ENCODE results near the gene SCART1.
"Not testable (repeated sequence)": the region's sequence is repeated elsewhere in the genome, so short reads cannot be mapped to it uniquely, and the experiment has no call there.

SCART1 gene

GRCh38 chr10:133453516-133454203, at the start of gene SCART1:
Gene SCART1, plus strand, starts transcription at chr10:133453945. Its CDS starts 53 bp downstream, at chr10:133453998.
- Mint-ChIP-seq H3K9me3 (peaks cover 6% of the 10 kb centered on the region), H3K27me3 (no peaks in the 10 kb centered on the region), H3K27ac (ENCODE audit: low read depth) (no peak within 1 kb of the TSS), H3K4me1 (no peaks in the 10 kb centered on the region), H3K36me3 (ENCODE audit: insufficient read depth) (peaks cover 5% of the 10 kb centered on the region), H3K4me3 (no peak within 1 kb of the TSS)
- ATAC-seq (replicated peaks; ENCODE audit: extremely low read depth, poor library complexity, severe bottlenecking) (no peak), DNase-seq (ENCODE audit: low spot score in 2 of 2) (no peak)

- ATAC-seq (replicated peaks; ENCODE audit: extremely low read depth, poor library complexity, severe bottlenecking), result no peak
- Mint-ChIP-seq H3K9me3 (no peaks in the 10 kb centered on the region), H3K4me1 (peaks cover 51% of the 10 kb centered on the region), H3K4me3 (no peak overlapping the region), H3K27ac (ENCODE audit: low read depth) (no peak overlapping the region), H3K36me3 (ENCODE audit: insufficient read depth) (peaks cover 35% of the 10 kb centered on the region), H3K27me3 (no peaks in the 10 kb centered on the region)
- DNase-seq (ENCODE audit: low spot score in 2 of 2), result no peak
Observed at GRCh38 chr10:133405272-133405671, 48.5 kb upstream of the SCART1 start.

GRCh38 chr10:133405844-133406527, 47.8 kb upstream of the SCART1 start:
- Mint-ChIP-seq H3K4me1 (peaks cover 45% of the 10 kb centered on the region), H3K27me3 (no peaks in the 10 kb centered on the region), H3K36me3 (ENCODE audit: insufficient read depth) (peaks cover 33% of the 10 kb centered on the region), H3K27ac (ENCODE audit: low read depth) (peak overlapping the region; percentile 19), H3K4me3 (no peak overlapping the region), H3K9me3 (no peaks in the 10 kb centered on the region)
- no peak for ATAC-seq (replicated peaks; ENCODE audit: extremely low read depth, poor library complexity, severe bottlenecking)
- no peak for DNase-seq (ENCODE audit: low spot score in 2 of 2)

- ATAC-seq (replicated peaks; ENCODE audit: extremely low read depth, poor library complexity, severe bottlenecking) (no peak), DNase-seq (ENCODE audit: low spot score in 2 of 2) (no peak)
- Mint-ChIP-seq H3K4me1 (peaks cover 26% of the 10 kb centered on the region), H3K27ac (ENCODE audit: low read depth) (no peak overlapping the region), H3K9me3 (peaks cover 12% of the 10 kb centered on the region), H3K27me3 (no peaks in the 10 kb centered on the region), H3K4me3 (no peak overlapping the region), H3K36me3 (ENCODE audit: insufficient read depth) (peaks cover 39% of the 10 kb centered on the region)
Observed at GRCh38 chr10:133411523-133412380, 42.0 kb upstream of the SCART1 start.

- H3K27me3 Mint-ChIP-seq, result no peaks in the 10 kb centered on the region
- peaks cover 21% of the 10 kb centered on the region for H3K4me1 Mint-ChIP-seq
- H3K9me3 Mint-ChIP-seq, result peaks cover 12% of the 10 kb centered on the region
- ATAC-seq (replicated peaks; ENCODE audit: extremely low read depth, poor library complexity, severe bottlenecking) (no peak), DNase-seq (ENCODE audit: low spot score in 2 of 2) (no peak)
- no peak overlapping the region for H3K4me3 Mint-ChIP-seq
- no peak overlapping the region for H3K27ac Mint-ChIP-seq (ENCODE audit: low read depth)
- peaks cover 36% of the 10 kb centered on the region for H3K36me3 Mint-ChIP-seq (ENCODE audit: insufficient read depth)
Observed at GRCh38 chr10:133412381-133412711, 41.4 kb upstream of the SCART1 start.

GRCh38 chr10:133414401-133414800, 39.3 kb upstream of the SCART1 start:
- not testable (repeated sequence) for H3K4me1 Mint-ChIP-seq

GRCh38 chr10:133415752-133416151, 38.0 kb upstream of the SCART1 start:
- H3K27ac Mint-ChIP-seq (ENCODE audit: low read depth), result no peak overlapping the region
- H3K4me1 Mint-ChIP-seq, result peaks cover 6% of the 10 kb centered on the region
- no peak overlapping the region for H3K4me3 Mint-ChIP-seq
- DNase-seq (ENCODE audit: low spot score in 2 of 2), result no peak
- H3K9me3 Mint-ChIP-seq, result peaks cover 12% of the 10 kb centered on the region
- H3K36me3 Mint-ChIP-seq (ENCODE audit: insufficient read depth), result peaks cover 32% of the 10 kb centered on the region
- no peak for ATAC-seq (replicated peaks; ENCODE audit: extremely low read depth, poor library complexity, severe bottlenecking)
- H3K27me3 Mint-ChIP-seq, result no peaks in the 10 kb centered on the region

More at GRCh38 chr10:133414401-133414800, 39.3 kb upstream of the SCART1 start:
- H3K9me3 Mint-ChIP-seq, result peaks cover 12% of the 10 kb centered on the region
- not testable (repeated sequence) for H3K27ac Mint-ChIP-seq (ENCODE audit: low read depth); H3K4me3 Mint-ChIP-seq; H3K27me3 Mint-ChIP-seq; DNase-seq (ENCODE audit: low spot score in 2 of 2); ATAC-seq (replicated peaks; ENCODE audit: extremely low read depth, poor library complexity, severe bottlenecking)
- H3K36me3 Mint-ChIP-seq (ENCODE audit: insufficient read depth), result peaks cover 33% of the 10 kb centered on the region

GRCh38 chr10:133418289-133418993, 35.3 kb upstream of the SCART1 start:
- Mint-ChIP-seq H3K27me3 (no peaks in the 10 kb centered on the region), H3K36me3 (ENCODE audit: insufficient read depth) (peaks cover 17% of the 10 kb centered on the region), H3K4me3 (no peak overlapping the region), H3K9me3 (no peaks in the 10 kb centered on the region), H3K4me1 (peaks cover 6% of the 10 kb centered on the region), H3K27ac (ENCODE audit: low read depth) (no peak overlapping the region)
- DNase-seq (ENCODE audit: low spot score in 2 of 2) (no peak), ATAC-seq (replicated peaks; ENCODE audit: extremely low read depth, poor library complexity, severe bottlenecking) (no peak)

GRCh38 chr10:133419211-133419950, 34.4 kb upstream of the SCART1 start:
- H3K4me1 Mint-ChIP-seq, result peaks cover 6% of the 10 kb centered on the region
- no peak overlapping the region for H3K4me3 Mint-ChIP-seq
- ATAC-seq (replicated peaks; ENCODE audit: extremely low read depth, poor library complexity, severe bottlenecking), result no peak

GRCh38 chr10:133420028-133420427, 33.7 kb upstream of the SCART1 start:
- no peak for DNase-seq (ENCODE audit: low spot score in 2 of 2)
- H3K4me1 Mint-ChIP-seq, result peaks cover 6% of the 10 kb centered on the region
- peaks cover 16% of the 10 kb centered on the region for H3K36me3 Mint-ChIP-seq (ENCODE audit: insufficient read depth)
- no peak overlapping the region for H3K4me3 Mint-ChIP-seq
- no peak for ATAC-seq (replicated peaks; ENCODE audit: extremely low read depth, poor library complexity, severe bottlenecking)
- no peak overlapping the region for H3K27ac Mint-ChIP-seq (ENCODE audit: low read depth)
- H3K27me3 Mint-ChIP-seq, result no peaks in the 10 kb centered on the region
- H3K9me3 Mint-ChIP-seq, result no peaks in the 10 kb centered on the region

More at GRCh38 chr10:133419211-133419950, 34.4 kb upstream of the SCART1 start:
- Mint-ChIP-seq H3K27me3 (no peaks in the 10 kb centered on the region), H3K27ac (ENCODE audit: low read depth) (no peak overlapping the region), H3K36me3 (ENCODE audit: insufficient read depth) (peaks cover 16% of the 10 kb centered on the region), H3K9me3 (no peaks in the 10 kb centered on the region)
- DNase-seq (ENCODE audit: low spot score in 2 of 2), result no peak

- Mint-ChIP-seq H3K27me3 (no peaks in the 10 kb centered on the region), H3K4me3 (no peak overlapping the region)
- no peak for ATAC-seq (replicated peaks; ENCODE audit: extremely low read depth, poor library complexity, severe bottlenecking)
Observed at GRCh38 chr10:133420579-133420978, 33.2 kb upstream of the SCART1 start.

More at GRCh38 chr10:133420579-133420978, 33.2 kb upstream of the SCART1 start:
- H3K4me1 Mint-ChIP-seq, result peaks cover 6% of the 10 kb centered on the region
- H3K36me3 Mint-ChIP-seq (ENCODE audit: insufficient read depth), result peaks cover 11% of the 10 kb centered on the region
- H3K9me3 Mint-ChIP-seq, result no peaks in the 10 kb centered on the region
- no peak overlapping the region for H3K27ac Mint-ChIP-seq (ENCODE audit: low read depth)
- no peak for DNase-seq (ENCODE audit: low spot score in 2 of 2)
